Effector memory CD4-positive, alpha-beta T cell (primary cell): ENCODE results near the gene CELSR1.

Source experiments
- DNase-seq, 3 donors: peaks; one replicate each; pipeline ENCODE4 v3.0.0-alpha.2; 2020
- H3K27ac ChIP-seq: 2 replicates; pipeline ENCODE4 v1.7.0; 2013; ENCODE audit warnings: mild to moderate bottlenecking, low read length, moderate library complexity; ENCODE audit not compliant: insufficient read depth, poor library complexity, severe bottlenecking
- H3K27me3 ChIP-seq: replicated peaks from 2 replicates; pipeline ENCODE4 v1.7.0; 2013; ENCODE audit warnings: mild to moderate bottlenecking, low read length; ENCODE audit not compliant: insufficient read depth, control insufficient read depth, poor library complexity, severe bottlenecking
- H3K36me3 ChIP-seq: 2 replicates; pipeline ENCODE4 v1.7.0; 2013; ENCODE audit warnings: mild to moderate bottlenecking, low read length, moderate library complexity; ENCODE audit not compliant: control insufficient read depth, insufficient read depth
- H3K4me1 ChIP-seq: 2 replicates; pipeline ENCODE4 v1.7.0; 2013; ENCODE audit warnings: low read length, mild to moderate bottlenecking; ENCODE audit not compliant: control insufficient read depth, insufficient read depth, poor library complexity, severe bottlenecking
- H3K4me3 ChIP-seq: 2 replicates; pipeline ENCODE4 v1.7.0; 2013; ENCODE audit warnings: low read length, low read depth, mild to moderate bottlenecking; ENCODE audit not compliant: insufficient read depth, poor library complexity, severe bottlenecking
- H3K9me3 ChIP-seq: 2 replicates; pipeline ENCODE4 v1.7.0; 2013; ENCODE audit warnings: mild to moderate bottlenecking, low read length, moderate library complexity; ENCODE audit not compliant: control insufficient read depth

CELSR1 gene

DNA sequence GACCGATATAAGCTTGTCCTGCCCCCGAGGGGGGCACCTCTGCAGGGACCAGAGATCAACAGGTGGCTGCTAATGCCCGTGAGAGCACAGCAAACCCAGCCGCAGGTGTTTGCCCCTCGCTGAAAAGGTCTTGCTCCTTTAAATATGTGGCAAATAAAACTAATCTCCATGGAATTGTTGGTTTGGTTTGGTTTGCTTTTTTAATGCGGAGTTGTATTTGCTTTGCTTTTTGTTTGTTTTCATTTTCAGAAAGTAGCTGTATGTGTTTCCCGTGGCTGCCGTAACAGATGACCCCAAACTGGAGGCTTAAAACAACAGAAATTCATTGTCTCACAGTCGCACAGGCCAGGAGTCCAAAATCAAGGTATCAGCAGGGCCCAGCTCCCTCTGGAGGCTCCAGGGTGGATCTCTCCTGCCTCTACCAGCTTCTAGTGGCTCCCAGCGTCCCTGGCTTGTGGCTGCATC is 93.0 kb downstream of the CELSR1 start:
- no peaks in the 10 kb centered on the region for H3K9me3 ChIP-seq
- no peak overlapping the region for H3K4me3 ChIP-seq
- no peak overlapping the region for H3K27ac ChIP-seq
- no peaks in the 10 kb centered on the region for H3K4me1 ChIP-seq
- no peaks in the 10 kb centered on the region for H3K27me3 ChIP-seq
- no peak for DNase-seq
- H3K36me3 ChIP-seq, result no peaks in the 10 kb centered on the region

DNA sequence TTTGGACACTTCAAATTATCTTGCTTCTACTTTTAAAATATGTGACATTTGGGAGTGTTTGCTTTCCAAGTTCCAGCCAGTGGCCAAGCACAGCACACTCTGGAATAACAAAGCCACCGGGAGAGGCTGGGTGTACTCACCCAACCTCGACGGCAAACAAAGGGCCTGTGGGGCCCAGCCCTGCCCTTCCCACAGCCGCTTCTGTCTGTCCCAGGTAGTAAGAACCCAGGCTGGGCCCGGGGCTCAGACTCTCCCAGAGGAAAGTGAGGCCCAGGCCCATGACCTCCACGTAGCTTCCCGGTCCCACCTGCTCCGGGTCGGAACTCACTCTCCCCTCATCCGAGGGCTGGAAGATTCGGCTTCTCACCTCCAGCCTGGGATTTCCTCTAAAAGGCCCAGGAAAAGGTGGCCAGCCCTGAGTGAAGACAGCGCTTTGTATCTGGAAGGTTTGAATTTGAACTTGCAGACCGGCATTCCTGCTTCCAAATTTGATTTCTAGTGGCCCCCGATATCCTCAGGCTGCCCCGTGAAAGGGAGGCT is 93.5 kb downstream of the CELSR1 start:
- Histone ChIP-seq H3K27me3 (no peaks in the 10 kb centered on the region), H3K36me3 (no peaks in the 10 kb centered on the region), H3K9me3 (no peaks in the 10 kb centered on the region), H3K4me3 (no peak overlapping the region), H3K4me1 (no peaks in the 10 kb centered on the region), H3K27ac (no peak overlapping the region)
- DNase-seq, result no peak

DNA sequence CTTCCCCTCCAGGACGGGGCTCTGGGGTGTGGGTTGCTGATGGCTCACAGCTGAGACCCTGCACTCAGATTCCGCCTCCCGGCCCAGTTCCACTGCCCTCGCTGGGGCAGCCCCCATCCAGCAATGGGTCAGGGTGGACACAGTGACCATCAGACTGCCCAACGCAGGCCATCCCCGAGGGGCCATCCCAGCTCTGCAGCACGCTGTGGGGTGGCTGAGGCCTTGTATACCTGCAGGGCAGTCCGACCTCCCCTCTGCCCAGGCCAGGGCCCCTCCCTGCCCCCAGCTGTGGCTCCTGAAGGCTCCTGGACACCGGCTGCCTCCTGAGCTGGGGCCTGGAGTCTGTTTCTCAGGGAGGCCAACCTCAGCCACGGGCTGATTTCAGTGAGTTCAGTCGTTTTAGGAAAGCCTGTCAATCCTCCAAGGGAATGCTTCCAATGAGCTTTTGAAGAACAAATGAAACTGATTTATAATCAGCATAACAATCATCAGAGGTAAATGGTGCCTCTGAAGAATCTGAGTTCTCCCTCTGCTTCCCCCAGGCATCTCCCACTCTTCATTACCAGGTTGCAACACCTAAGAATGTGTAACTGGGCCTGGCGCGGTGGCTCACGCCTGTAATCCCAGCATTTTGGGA is 95.1 kb downstream of the CELSR1 start:
- H3K27me3 ChIP-seq, result no peaks in the 10 kb centered on the region
- no peak overlapping the region for H3K27ac ChIP-seq
- no peaks in the 10 kb centered on the region for H3K9me3 ChIP-seq
- no peak for DNase-seq
- no peak overlapping the region for H3K4me3 ChIP-seq
- no peaks in the 10 kb centered on the region for H3K36me3 ChIP-seq
- H3K4me1 ChIP-seq, result no peaks in the 10 kb centered on the region

DNA sequence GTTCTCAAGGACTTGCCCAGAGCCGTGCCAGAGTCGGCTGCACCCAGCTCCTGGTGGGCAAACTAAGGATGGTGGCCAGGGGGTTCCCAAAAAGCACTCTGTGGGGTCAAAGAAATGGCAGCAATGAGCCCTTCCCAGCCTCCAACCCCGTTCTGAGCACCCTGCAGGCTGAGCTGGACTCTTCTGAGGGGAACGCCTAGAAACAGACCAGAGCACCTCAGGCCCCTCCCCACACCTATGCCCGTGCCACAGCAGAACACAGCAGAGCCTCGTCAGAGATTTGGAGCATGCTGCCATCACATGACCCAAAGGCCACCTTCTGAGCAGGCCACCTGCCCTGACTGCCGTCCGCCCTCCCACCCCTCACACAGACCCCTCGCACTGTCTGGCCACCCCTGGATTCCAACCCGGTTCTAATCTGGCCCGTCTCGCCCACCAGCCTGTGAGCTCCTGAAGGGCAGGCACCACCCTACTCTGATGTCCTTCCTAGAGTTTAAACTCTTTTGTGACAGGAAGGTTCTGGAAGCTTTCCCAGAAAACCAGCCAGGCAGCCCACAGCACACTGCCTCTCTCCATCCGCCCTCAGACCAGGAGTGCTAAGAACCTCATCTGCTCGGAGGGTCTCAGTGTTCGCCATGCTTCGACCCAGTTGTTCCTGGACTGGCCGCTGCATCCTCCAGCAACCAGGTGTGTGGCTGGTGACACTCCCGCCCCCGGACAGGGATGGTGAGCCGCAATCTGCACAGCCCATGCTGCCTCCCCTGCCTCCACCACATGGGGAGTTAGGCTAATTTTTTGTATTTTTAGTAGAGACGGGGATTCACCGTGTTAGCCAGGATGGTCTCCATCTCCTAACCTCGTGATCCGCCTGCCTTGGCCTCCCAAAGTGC is 97.6 kb downstream of the CELSR1 start:
- Histone ChIP-seq H3K27ac (no peak overlapping the region), H3K9me3 (no peaks in the 10 kb centered on the region), H3K36me3 (no peaks in the 10 kb centered on the region), H3K27me3 (no peaks in the 10 kb centered on the region), H3K4me1 (no peaks in the 10 kb centered on the region), H3K4me3 (no peak overlapping the region)
- DNase-seq, result no peak

DNA sequence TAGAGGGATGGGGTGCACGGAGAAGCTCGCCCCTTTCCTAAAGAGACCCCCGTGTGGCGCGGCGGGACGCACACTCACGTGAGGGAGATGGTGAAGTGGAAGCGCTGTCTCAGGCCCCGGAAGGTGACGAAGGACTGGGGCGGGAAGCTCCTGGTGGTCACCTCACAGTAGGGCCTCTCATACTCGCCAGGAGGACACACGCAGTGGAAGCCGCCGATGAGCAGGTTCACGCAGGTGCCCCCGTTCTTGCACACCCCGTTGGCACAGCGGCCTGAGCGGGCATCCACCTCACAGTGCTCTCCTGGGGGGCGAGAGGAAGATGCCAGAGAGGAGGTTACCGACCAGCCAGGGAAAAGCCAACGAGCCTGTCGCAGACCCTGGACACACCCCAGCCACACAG is 98.3 kb downstream of the CELSR1 start:
- DNase-seq, result no peak

DNA sequence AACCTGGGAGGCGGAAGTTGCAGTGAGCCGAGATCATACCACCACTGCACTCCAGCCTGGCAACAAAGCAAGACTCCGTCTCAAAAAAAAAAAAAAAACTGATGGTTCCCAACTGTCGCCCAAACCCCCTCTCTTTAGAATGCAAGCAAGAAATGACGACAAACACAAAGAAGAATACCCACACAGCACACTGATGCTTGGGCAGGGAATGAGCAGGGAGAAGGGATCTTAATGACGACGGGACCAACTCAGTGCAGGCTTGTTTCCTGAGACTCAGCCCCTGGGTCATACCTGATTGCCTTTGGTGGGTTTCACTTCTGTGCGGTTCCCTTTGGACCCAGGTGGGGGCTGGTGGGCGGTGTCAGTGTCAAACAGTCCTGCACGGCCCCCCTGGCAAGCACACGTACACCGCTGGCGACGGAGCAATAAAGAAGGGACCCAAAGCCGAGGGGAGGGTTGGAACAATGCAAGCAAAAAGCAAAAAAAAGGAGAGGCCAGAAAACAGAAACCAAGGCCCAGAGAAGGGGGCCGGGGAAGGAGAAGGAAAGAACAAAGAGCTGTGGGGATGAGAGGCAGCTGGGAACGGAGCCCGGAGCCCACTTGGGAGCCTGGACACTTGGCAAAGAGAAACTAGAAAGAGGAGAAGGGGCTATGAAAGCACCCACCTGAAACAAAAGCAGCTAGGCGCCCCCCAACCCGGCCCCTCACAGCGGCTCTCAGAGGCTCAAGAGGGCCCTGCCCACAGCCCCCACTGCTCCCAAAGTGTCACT is 99.6 kb downstream of the CELSR1 start:
- H3K4me1 ChIP-seq, result no peaks in the 10 kb centered on the region
- H3K27me3 ChIP-seq, result no peaks in the 10 kb centered on the region
- no peak overlapping the region for H3K4me3 ChIP-seq
- no peak overlapping the region for H3K27ac ChIP-seq
- no peaks in the 10 kb centered on the region for H3K36me3 ChIP-seq
- H3K9me3 ChIP-seq, result no peaks in the 10 kb centered on the region
- no peak for DNase-seq

More for the DNA sequence above, 98.3 kb downstream of the CELSR1 start:
- H3K4me1 ChIP-seq, result no peaks in the 10 kb centered on the region
- no peaks in the 10 kb centered on the region for H3K27me3 ChIP-seq
- H3K4me3 ChIP-seq, result no peak overlapping the region
- H3K27ac ChIP-seq, result no peak overlapping the region
- no peaks in the 10 kb centered on the region for H3K9me3 ChIP-seq
- no peaks in the 10 kb centered on the region for H3K36me3 ChIP-seq

DNA sequence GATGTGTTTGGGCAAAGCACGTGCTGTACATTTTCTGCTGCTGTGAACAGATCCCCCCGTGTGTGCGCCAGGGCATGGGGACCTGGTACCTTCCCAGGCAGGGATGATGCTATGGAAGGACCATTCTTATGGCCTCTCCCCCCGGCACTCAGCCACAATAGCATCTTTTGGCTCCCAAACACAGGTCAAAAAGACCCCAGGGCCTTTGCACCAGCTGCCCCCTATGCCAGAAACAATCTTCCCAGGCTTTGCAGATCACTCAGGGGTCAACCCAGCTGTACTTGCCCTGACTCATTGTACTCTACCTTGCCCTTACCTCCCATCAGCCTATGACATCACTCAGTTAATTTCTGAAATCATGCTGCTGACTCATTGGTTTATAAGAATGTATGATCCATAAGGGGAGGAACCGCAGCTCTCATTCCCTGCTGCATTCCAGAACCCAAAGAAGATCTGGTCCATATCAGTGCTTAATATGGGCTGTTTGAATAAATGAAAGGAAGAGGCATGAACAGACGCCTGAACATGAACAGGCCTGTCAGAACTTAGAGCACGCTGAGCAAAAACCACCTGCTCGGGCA is 100.7 kb downstream of the CELSR1 start:
- no peak overlapping the region for H3K27ac ChIP-seq
- DNase-seq, result no peak
- peaks cover 8% of the 10 kb centered on the region for H3K4me1 ChIP-seq
- no peaks in the 10 kb centered on the region for H3K9me3 ChIP-seq
- no peak overlapping the region for H3K4me3 ChIP-seq
- H3K27me3 ChIP-seq, result no peaks in the 10 kb centered on the region
- no peaks in the 10 kb centered on the region for H3K36me3 ChIP-seq

DNA sequence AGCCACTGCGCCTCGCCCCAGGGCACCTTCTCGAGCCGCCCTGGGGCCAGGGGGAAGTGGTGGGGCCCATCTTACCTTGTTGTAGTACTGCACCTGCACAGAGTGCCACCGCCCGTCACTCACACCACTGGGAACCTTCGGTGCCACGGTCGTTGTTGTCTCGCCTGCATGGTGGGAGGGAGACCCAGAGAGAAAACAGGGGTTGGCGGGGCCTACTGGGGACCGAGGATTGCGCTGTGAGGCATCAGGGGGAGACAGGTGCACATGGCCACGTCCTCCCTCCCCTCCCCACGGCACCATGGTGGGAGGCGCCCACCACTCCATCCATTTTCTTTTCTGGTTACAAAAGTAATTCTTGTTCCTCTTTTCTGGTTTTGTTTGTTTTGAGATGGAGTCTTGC is 104.1 kb downstream of the CELSR1 start:
- Histone ChIP-seq H3K27ac (no peak overlapping the region), H3K9me3 (no peaks in the 10 kb centered on the region), H3K4me3 (no peak overlapping the region), H3K27me3 (no peaks in the 10 kb centered on the region), H3K4me1 (peaks cover 8% of the 10 kb centered on the region), H3K36me3 (no peaks in the 10 kb centered on the region)
- no peak for DNase-seq

DNA sequence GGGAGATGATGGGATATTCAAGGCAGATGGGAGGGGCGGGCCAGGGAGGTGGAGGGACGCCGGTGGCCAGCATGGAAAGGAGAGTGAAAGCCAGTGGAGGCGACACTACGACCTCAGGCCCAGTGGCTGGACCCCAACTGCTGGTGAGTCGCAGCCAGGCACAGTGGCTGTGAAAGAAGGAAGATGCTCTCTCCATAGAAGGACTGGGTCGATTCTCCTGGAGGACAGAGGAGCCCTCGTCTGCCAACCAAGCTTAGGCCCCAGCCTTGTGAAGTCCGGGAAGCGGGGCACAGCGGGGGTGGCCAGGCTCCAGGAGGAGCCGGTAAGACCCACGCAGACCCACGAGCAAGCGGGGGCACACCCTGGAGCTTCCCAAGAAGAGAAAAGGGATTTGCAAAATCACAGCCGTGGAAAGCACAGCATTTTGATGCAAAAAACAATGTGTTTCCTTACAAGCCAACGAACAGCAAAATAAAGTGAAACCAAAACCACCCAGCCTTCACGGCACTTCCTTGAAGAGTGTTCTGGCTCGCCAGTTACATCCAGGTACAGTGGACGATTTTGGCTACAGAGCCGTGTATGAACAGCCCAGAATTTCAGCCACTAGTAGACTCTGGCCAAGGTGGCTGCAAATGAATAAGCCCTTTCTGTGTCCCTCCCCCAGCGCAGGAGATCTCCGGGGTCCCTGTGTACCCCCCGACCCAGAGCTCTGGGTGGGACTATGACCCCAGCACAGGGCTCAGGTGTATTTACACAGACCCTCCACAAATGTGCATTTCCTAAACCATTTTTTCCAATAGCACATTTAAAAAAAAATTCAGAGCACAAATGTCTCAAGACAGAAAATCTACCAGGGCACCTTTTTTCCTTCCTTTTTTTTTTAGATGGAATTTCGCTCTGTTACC is 105.0 kb downstream of the CELSR1 start:
- Histone ChIP-seq H3K36me3 (no peaks in the 10 kb centered on the region), H3K4me1 (peaks cover 8% of the 10 kb centered on the region), H3K27me3 (no peaks in the 10 kb centered on the region), H3K27ac (peak overlapping the region; percentile 31), H3K4me3 (peak overlapping the region; percentile 68), H3K9me3 (no peaks in the 10 kb centered on the region)
- DNase-seq, result peak in 1 of 3 donors; percentile 11
